Activated CD4-positive, alpha-beta T cell treated with anti-CD3 and anti-CD28 coated beads for 1 hour (primary cell): Measurements from ENCODE around the gene IFNA14.
"Not testable (repeated sequence)": the region's sequence is repeated elsewhere in the genome, so short reads cannot be mapped to it uniquely, and the experiment has no call there.

ENCODE experiments used
- DNase-seq: peaks from one replicate; pipeline ENCODE4 v3.0.0-alpha.2; 2020

The IFNA14 gene

DNA sequence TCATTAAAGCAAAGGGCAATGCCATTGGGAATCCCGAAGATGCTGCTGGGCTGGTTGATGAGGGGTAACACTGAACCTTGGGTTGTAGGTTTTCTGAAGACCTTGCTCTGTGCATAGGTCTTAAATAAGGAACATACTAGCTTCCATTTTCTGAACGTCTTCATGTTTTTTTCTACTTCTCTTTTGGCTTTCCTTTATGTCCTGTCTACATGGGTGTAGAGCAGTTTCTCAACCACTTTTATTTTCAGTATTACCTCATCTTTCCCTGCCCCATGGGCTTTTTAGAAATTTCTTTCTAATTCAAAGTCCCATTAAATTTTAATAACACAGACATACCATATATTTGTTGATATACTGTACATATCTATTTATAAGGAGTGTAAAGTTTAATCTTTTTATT, at the start of gene IFNA14:
IFNA14 (minus strand) TSS at position 95 of the 400 bp plus-strand sequence; CDS start at position 25, 70 bp downstream.
- no peak for DNase-seq

- DNase-seq: no peak
Measured at GRCh38 chr9:21287280-21287679, 47.5 kb upstream of the IFNA14 start.

GRCh38 chr9:21286659-21287058, 46.9 kb upstream of the IFNA14 start:
- no peak for DNase-seq

DNA sequence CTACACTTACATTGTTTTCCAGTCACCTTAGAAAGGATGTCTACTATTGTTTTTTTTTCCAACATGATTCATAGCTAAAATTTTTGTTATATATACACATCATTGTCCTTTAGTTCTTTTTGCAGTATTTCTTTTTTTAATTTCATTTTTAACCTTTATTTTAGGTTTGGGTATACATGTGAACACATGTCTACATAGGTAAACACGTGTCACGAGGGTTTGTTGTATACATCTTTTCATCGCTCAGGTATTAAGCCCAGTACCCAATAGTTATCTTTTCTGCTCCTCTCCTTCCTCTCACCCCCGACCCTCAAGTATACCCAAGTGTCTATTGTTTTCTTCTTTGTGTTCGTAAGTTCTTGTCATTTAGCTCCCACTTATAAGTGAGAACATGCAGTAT, 46.3 kb upstream of the IFNA14 start:
- no peak for DNase-seq

DNA sequence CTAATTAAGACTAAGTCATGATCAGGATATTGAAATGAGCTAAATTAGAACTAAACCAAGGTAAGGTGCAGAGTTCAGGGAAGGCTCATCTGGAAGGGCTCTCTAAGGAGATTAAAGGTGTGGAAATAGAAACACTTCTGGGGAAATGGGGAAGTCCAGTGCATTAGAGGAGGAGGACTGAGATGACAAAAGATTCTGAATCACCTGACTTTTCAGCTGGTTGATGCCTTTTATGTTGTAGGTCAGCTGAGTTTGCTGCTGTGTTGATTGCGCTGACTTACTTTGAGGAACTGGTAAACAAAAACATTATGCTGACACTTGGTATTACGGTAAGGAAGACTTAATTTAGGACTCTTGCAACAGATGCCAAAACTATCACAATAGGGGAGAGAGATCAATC, 41.5 kb upstream of the IFNA14 start:
- DNase-seq: no peak

DNA sequence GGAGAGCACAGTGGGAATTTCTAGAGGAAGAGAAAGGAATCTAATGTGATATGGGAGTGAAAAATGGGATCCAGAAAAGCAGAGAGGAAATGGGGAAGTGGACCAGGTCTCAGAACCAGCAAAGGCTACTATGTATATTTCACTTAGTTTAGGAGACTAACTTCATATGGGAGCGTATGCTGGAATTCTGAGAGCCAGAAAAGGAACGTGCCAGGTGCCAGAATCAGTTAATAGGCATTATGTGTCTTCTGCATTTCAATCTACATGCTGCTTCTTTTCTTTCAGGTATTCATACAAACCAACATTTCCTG, 28.5 kb upstream of the IFNA14 start:
- no peak for DNase-seq

DNA sequence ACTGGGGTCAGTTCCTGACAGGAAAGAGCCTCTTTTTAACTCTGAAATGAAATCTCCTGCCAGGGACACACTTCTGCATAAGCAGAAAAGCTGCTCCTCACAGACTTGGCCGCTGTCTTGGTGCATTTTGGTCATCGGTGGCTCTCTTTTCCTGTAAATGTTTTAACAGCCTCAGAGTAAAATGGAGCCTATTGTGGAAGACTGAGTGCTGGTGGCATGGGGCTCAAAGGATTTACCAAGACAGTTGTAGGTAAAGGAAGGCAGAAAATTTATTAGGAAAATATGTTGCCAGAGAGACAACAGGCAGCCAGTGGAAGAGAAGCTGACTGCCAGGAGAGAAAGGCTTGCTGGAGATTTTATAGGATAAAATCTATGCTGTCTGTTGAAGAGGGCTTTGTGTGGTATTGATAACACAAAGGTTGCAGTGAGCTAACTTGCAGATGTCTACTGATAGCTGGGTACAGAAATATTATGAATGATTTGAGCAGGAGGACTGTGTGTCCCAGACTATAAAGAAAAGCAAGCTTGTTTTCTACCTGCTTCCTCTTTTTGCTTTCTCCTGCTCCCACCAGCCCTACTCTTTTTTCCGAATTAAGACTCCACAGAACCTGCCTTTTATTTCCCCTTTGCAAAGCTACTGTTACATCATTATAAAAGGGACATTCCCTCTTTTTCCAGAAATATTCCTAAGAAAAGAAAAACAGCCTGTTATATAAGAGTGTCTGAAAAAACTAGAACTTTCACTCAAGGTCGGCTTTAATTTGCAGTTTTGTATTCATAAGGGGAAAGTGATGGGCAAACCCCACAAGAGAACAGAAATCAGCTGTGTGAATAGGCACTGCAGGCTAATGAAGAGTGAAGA, 27.9 kb upstream of the IFNA14 start:
- DNase-seq: no peak

DNA sequence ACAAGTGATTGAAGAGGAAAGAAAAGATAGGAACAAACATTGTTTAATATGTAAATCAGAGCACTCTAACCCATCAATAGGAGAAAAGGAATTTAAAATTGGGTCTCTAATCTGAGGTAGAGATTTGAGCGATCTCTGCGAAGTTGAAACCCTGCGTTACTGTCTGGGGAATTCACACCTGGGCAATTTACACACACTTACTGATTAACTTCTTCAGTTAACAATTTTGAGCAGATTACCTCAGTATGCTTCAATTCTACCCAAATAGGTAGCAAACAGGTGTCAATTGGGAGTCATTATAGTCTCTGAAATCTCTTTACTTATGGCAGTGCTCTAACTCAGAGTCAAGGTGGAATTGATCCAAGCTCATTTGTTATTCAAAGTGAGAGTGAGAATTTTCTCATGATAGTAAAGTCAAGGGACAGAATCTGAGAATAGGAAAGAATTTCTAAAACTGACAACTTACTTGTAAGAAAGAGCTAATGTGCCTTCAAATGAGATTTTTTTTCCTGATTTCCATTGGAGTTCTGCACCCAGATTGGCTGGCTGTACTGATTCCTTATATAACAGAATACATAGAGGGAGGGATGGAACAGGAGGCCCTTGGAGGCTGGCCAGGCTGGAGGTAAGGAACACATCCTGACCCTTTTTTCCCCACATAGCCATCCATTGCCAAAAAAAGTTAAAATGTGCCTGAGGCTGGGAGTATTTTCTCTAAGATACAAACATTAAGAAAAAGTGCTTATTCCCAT, 27.1 kb upstream of the IFNA14 start:
- DNase-seq: no peak

- no peak for DNase-seq
Measured at GRCh38 chr9:21265421-21266189, 25.8 kb upstream of the IFNA14 start.

- no peak for DNase-seq
Measured at GRCh38 chr9:21255538-21256212, 15.9 kb upstream of the IFNA14 start.

DNA sequence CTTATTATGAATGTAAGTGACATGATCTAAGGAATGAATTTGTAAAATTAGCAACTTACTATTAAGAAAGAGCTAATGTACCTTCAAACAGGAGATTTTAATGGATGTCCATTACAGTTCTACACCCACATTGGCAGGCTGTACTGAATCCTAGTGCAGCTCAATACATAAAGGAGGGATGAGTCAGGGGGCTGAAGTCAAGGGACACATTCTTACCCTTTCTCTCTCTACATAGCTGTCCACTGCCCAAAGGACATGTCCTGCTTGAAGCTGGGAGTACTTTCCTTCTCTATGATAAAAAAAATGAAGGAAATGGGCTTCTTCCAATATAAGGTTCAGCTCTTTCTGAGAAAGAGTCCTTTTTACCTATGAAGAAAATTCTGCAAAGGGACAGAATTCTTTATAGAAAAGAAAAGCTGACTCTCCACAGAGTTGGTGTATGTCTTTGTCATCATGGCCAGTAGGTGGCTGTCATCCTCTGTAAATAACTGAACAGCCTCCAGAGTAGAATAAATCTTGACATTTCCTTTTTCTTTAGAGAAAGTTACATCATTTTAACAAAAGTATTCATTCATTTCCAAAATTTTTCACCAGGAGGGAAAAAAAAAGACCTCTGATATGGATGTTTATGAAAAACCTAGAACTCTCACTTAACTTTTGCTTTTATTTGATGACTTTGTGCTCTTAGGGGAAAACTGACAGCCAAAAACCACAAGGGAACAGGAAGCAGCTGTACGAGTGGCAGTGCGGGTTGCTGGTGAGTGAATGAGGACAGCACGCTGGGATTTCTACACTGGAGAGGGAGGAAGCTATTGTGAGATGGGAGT, 13.1 kb upstream of the IFNA14 start:
- DNase-seq: no peak

GRCh38 chr9:21251638-21252037, 11.8 kb upstream of the IFNA14 start:
- DNase-seq: no peak

DNA sequence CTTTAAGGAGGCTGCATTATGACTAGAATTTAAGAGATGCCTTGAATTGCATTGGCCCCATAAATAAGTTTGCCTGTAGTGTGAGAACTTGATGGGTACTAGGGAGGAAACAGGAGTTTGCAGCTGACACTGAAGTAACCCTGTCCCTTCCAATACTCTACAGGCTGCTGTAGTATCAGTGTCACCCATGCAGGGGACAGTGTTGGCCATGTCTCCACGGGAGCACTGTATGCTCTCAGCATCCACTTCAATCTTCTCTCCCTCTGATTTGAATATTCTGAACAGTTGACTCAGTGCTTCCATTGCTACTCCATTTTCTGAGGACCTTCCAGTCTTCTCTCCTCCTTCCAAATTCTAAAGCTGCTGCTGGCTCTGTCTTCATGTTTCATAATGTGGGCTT, 11.4 kb upstream of the IFNA14 start:
- DNase-seq: no peak

DNA sequence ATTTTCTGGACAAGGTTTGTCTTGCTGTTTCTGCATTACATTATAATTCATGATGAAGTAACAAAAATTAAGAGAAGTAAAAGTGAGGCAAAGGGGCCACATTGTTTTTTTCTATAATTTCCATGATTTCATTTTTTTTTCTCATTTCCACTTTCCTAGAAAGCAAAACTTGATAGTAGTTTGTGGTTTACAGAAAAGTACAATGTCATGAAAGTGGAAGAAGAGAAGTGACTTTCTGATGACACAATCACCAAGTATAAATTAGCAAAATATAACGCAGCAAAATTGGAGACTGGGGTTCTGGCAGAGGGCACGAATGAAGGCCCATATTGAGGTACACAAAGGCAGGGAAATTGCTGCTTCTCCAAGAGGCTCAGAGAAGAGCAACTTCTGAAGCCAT, 5.0 kb upstream of the IFNA14 start:
- no peak for DNase-seq

GRCh38 chr9:21236360-21236714, 3.5 kb downstream of the IFNA14 start:
- DNase-seq: not testable (repeated sequence)

GRCh38 chr9:21235468-21236359, 4.1 kb downstream of the IFNA14 start:
- DNase-seq: not testable (repeated sequence)

GRCh38 chr9:21234153-21234687, 5.6 kb downstream of the IFNA14 start:
- DNase-seq: no peak

DNA sequence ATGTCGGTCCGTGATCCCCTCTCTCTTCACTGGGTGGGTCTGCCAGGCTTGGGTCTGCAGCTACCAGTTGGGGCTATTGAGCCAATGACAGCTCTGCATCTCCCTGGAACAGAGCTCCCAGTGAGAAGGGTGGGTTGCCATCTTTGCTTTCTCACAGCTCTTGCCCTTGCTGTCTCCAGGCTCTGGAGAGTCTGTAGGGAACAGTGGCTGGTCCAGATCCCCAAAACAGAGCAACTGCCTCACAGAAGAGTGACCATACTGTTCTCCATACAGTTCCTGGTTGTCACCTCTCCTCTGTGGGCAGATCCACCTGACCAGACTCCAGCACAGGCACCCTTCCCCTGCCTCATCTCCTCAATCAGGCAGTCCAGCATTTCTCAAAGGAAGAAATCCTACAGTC, 6.5 kb downstream of the IFNA14 start:
- no peak for DNase-seq

- DNase-seq: no peak
Measured at GRCh38 chr9:21228122-21228521, 11.7 kb downstream of the IFNA14 start, which contains the start of gene IFNA17. Gene IFNA17 (minus strand): TSS chr9:21228222. CDS start chr9:21228173, 49 bp downstream.

DNA sequence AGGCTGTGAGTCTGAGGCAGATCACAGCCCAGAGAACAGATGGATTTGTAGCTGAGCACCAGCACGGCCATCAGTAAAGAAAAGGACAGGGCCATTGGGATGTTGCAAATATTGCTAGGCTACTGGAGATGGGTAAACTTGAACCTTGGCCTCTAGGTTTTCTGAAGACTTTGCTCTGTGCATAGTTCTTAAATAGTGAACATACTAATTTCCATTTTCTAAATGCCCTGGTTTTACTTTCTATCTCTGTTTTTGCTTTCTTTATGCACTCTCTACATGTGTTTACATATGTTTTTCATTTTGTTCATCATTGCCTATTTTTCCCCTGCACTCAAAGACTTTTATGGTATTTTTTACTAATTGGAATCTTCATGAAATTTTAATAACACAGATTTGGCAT, 22.6 kb downstream of the IFNA14 start, which contains the start of gene IFNA16:
IFNA16 (minus strand) TSS at position 101 of the 400 bp plus-strand sequence; CDS start at position 95, 6 bp downstream.
- not testable (repeated sequence) for DNase-seq
